Vagina (tissue), 2 donors: ENCODE measurements around the gene RHOG. TPM values are rescaled to one million over a fixed set of nuclear protein-coding genes. Genes with fewer than 3 reads are reported as not detected.
A peak's percentile ranks its signal among the peaks of the same experiment; 100 is the strongest.
"Not testable (repeated sequence)": the region's sequence is repeated elsewhere in the genome, so short reads cannot be mapped to it uniquely, and the experiment has no call there.

ENCODE experiments used
- DNase-seq, 2 donors: peaks; one replicate each; pipeline ENCODE4 v3.0.0-alpha.2; 2017; ENCODE audit errors: extremely low spot score in 2 of 2
- H3K27ac ChIP-seq: fragments of 200-600 bp; sonication (generic); one replicate; pipeline ENCODE4 v1.5.1; 2019
- H3K27me3 ChIP-seq: fragments of 200-600 bp; sonication (generic); one replicate; pipeline ENCODE4 v1.5.1; 2019
- H3K36me3 ChIP-seq, 2 donors: fragments of 200-600 bp; sonication (generic); one replicate each; pipeline ENCODE4 v1.5.1; 2017 to 2019
- H3K4me1 ChIP-seq: fragments of 200-600 bp; sonication (generic); one replicate; pipeline ENCODE4 v1.5.1; 2019
- H3K4me3 ChIP-seq, 2 donors: fragments of 200-600 bp; sonication (generic); 1 replicate in 1 of 2; 2 replicates in 1 of 2; pipeline ENCODE4 v1.5.1; 2016 to 2019
- H3K9me3 ChIP-seq: fragments of 200-600 bp; sonication (generic); one replicate; pipeline ENCODE4 v1.5.1; 2019
- POLR2A ChIP-seq, 2 donors: fragments of 450-650 bp; IDR thresholded peaks; one replicate each; pipeline ENCODE4 v1.6.1; 2017; ENCODE audit warnings: antibody characterized with exemption in 2 of 2, mild to moderate bottlenecking in 2 of 2, moderate library complexity in 2 of 2
- POLR2AphosphoS5 ChIP-seq, 2 donors: sonication (generic); formaldehyde crosslinking; IDR thresholded peaks; one replicate each; pipeline ENCODE4 v1.9.0; 2017; ENCODE audit warnings: antibody characterized with exemption in 2 of 2, mild to moderate bottlenecking in 2 of 2, low read depth in 1 of 2; ENCODE audit not compliant: insufficient read depth in 1 of 2
- intact Hi-C: fragments of 100-400 bp; cut with DNase I; formaldehyde crosslinking; loops from one replicate; pipeline ENCODE4 v1.15.1; 2023
- total RNA-seq: library from RNA; depleted of rRNA; stranded (reverse); fragments of >200 nt; gene quantifications from one replicate; pipeline ENCODE4 v1.2.3, GENCODE V29; 2016
- TF ChIP-seq, protein P1 (sequence below), 3 experiments: fragments of 450-650 bp in 2 of 3; fragments of 200-600 bp in 1 of 3; sonication (generic) in 1 of 3; IDR thresholded peaks; one replicate each; pipeline ENCODE4 v1.5.1; 2017 to 2019; ENCODE audit warnings: antibody characterized with exemption in 3 of 3, mild to moderate bottlenecking in 2 of 3, moderate library complexity in 2 of 3

The RHOG gene
- total RNA-seq, 1 donor from 2014 or later = 107 TPM

DNA sequence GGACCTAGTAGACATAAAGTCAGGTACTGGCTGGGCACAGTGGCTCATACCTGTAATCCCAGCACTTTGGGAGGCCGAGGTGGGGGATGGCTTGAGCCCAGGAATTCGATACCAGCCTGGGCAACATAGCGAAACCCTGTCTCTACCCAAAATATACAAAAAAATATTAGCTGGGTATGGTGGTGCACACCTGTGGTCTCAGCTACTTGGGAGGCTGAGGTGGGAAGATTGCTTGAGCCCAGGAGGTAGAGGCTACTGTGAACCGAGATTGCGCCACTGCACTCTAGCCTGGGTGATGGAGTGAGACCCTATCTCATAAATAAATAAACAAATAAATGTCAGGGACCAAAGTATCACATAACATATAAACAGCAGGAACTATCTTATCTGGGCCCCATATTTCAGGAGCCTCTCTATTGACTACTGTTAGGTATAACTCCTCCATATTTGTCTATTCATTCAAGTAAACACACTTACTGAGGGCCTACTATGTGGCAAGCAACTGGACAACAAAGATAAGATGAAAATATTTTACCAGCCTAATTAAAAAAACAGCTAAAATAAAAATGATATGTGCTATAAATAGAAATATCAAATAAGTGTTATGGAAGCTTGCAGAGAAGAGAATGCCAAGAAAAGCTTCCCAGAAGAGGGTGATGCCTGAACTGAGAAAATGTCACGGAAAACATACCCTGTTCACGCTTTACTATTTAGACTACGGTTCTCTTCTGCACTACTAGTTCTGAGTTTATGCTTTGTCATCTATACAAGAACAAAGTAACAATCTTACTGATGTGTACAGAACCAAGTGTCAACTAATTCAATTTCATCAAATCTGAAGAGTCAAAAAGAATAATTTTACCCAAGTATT, 45.4 kb downstream of the RHOG start:
- peak overlapping the region; percentile 67 for H3K4me3 ChIP-seq
- peak in 1 of 2 donors; percentile 16 for DNase-seq
- intact Hi-C loops = no loop called here
- TF ChIP-seq POLR2A (IDR thresholded peaks at IDR 0.05) = no peak
- no peak for TF ChIP-seq POLR2AphosphoS5 (IDR thresholded peaks at IDR 0.05; ENCODE audit: insufficient read depth in 1 of 2, low read depth in 1 of 2)
- TF ChIP-seq, protein P1, sequence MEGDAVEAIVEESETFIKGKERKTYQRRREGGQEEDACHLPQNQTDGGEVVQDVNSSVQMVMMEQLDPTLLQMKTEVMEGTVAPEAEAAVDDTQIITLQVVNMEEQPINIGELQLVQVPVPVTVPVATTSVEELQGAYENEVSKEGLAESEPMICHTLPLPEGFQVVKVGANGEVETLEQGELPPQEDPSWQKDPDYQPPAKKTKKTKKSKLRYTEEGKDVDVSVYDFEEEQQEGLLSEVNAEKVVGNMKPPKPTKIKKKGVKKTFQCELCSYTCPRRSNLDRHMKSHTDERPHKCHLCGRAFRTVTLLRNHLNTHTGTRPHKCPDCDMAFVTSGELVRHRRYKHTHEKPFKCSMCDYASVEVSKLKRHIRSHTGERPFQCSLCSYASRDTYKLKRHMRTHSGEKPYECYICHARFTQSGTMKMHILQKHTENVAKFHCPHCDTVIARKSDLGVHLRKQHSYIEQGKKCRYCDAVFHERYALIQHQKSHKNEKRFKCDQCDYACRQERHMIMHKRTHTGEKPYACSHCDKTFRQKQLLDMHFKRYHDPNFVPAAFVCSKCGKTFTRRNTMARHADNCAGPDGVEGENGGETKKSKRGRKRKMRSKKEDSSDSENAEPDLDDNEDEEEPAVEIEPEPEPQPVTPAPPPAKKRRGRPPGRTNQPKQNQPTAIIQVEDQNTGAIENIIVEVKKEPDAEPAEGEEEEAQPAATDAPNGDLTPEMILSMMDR (IDR thresholded peaks at IDR 0.05) = no peak
- peaks cover 5 to 22% of the 10 kb centered on the region in 2 donors for H3K36me3 ChIP-seq
- peaks cover 43% of the 10 kb centered on the region for H3K4me1 ChIP-seq
- H3K27ac ChIP-seq = no peak overlapping the region
- H3K9me3 ChIP-seq = no peaks in the 10 kb centered on the region
- no peaks in the 10 kb centered on the region for H3K27me3 ChIP-seq

DNA sequence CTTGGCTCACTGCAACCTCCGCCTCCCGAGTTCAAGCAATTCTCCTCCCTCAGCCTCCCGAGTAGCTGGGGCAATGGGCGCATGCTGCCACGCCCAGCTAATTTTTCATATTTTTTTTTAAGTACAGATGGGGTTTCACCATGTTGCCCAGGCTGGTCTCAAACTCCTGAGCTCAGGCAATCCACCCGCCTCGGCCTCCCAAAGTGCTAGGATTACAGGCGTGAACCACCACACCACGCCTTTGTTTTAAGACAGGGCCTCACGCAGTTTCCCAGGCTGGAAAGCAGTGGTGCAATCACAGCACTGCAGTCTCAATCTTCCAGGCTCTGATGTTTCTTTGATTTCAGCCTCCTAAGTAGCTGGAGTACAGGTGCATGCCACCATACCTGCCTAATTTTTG, 46.4 kb downstream of the RHOG start:
- H3K36me3 ChIP-seq = peaks cover 5 to 25% of the 10 kb centered on the region in 2 donors

DNA sequence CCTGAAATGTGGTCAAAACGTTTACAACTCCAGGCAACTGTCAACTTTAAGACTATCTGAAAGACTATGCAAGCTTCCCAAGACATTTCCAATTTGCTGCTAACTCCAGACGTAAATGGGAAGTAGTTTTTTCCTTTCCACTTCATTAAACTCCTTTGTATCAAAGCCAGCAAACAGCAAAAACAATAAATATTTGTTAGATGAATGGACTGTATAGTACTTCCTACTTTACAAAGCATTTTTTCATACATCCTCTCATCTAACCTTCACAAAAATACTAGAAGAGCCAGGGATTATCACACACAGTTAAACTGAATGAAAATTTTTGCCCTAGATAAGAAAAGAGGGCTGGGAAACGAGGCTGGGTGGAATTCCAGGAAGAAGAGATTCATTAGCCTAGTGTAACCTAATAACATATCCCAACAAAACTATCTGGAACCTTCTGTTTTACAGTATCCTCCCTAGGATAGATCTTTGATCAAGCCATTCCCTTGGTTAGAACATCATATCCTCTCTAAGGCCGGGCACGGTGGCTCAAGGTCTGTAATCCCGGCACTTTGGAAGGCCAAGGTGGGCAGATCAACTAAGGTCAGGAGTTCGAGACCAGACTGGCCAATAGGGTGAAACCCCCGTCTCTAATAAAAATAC, 53.9 kb downstream of the RHOG start:
- Histone ChIP-seq H3K4me1 (peaks cover 33% of the 10 kb centered on the region), H3K4me3 (no peak overlapping the region), H3K36me3 (peaks cover 0 to 14% of the 10 kb centered on the region in 2 donors), H3K9me3 (no peaks in the 10 kb centered on the region), H3K27ac (no peak overlapping the region), H3K27me3 (no peaks in the 10 kb centered on the region)
- TF ChIP-seq POLR2A (IDR thresholded peaks at IDR 0.05) (no peak), POLR2AphosphoS5 (IDR thresholded peaks at IDR 0.05; ENCODE audit: insufficient read depth in 1 of 2, low read depth in 1 of 2) (no peak)
- TF ChIP-seq, protein P1 (IDR thresholded peaks at IDR 0.05) = no peak
- intact Hi-C loops = no loop called here
- no peak for DNase-seq

More for the DNA sequence above, 46.4 kb downstream of the RHOG start:
- peaks cover 51% of the 10 kb centered on the region for H3K4me1 ChIP-seq
- H3K27ac ChIP-seq, intact Hi-C loops, DNase-seq, H3K9me3 ChIP-seq, H3K27me3 ChIP-seq, H3K4me3 ChIP-seq: not testable (repeated sequence)
- TF ChIP-seq POLR2AphosphoS5 (IDR thresholded peaks at IDR 0.05; ENCODE audit: insufficient read depth in 1 of 2, low read depth in 1 of 2) = peak in 1 of 2 donors; percentile 10

DNA sequence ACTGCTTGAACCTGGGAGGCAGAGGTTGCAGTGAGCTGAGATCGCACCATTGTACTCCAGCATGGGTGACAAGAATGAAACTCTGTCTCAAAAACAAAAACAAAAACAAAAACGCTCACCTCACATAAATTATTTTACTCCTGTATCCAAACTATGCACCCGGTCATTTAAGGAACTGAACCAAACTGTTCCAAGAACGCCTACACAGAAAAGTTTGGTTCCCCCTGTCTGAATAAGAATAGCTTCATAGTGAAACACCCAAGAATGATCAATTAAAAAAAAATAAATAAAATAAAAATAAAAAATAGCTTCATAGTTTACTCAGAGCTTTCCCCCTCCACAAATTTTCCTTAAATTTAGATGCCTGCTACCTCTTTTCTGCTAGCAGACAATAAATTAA, 57.1 kb downstream of the RHOG start:
- Histone ChIP-seq H3K4me1 (peaks cover 21% of the 10 kb centered on the region), H3K27me3 (no peaks in the 10 kb centered on the region), H3K9me3 (no peaks in the 10 kb centered on the region), H3K36me3 (peaks cover 0 to 9% of the 10 kb centered on the region in 2 donors), H3K4me3 (no peak overlapping the region), H3K27ac (no peak overlapping the region)
- DNase-seq = no peak
- intact Hi-C loops = no loop called here
- TF ChIP-seq POLR2A (IDR thresholded peaks at IDR 0.05) = no peak
- TF ChIP-seq, protein P1 (IDR thresholded peaks at IDR 0.05) = no peak
- TF ChIP-seq POLR2AphosphoS5 (IDR thresholded peaks at IDR 0.05; ENCODE audit: insufficient read depth in 1 of 2, low read depth in 1 of 2) = no peak

DNA sequence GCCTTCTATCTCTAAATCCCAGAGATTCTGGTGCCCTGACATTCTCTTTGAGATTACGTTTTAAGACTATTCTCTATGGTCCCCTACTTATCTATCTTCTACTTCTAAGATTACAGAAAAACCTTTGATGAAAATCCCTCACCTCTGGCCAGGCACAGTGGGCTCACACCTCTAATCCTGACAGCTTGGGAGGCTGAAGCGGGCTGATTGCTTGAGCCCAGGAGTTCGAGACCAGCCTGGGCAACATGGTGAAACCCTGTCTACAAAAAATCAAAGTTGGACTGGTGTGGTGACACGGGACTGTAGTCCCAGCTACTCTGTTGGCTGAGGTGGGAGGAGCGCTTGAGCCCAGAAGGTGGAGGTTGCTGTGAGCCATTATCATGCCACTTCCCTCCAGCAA, 57.8 kb downstream of the RHOG start:
- Histone ChIP-seq H3K4me1 (peaks cover 21% of the 10 kb centered on the region), H3K27me3 (no peaks in the 10 kb centered on the region), H3K27ac (no peak overlapping the region), H3K4me3 (no peak overlapping the region), H3K9me3 (no peaks in the 10 kb centered on the region), H3K36me3 (peaks cover 0 to 15% of the 10 kb centered on the region in 2 donors)
- no peak for TF ChIP-seq POLR2AphosphoS5 (IDR thresholded peaks at IDR 0.05; ENCODE audit: insufficient read depth in 1 of 2, low read depth in 1 of 2)
- no peak for TF ChIP-seq POLR2A (IDR thresholded peaks at IDR 0.05)
- TF ChIP-seq, protein P1 (IDR thresholded peaks at IDR 0.05) = no peak
- intact Hi-C loops = no loop called here
- DNase-seq = no peak
